GM12872 (cell line): ENCODE data around the gene ATP5ME.

Source experiments
- CTCF ChIP-seq: IDR thresholded peaks from 3 replicates; pipeline ENCODE4 v1.5.1; 2011; ENCODE audit warnings: low read depth, mild to moderate bottlenecking, low read length, moderate library complexity; ENCODE audit not compliant: insufficient read depth

Gene ATP5ME

DNA sequence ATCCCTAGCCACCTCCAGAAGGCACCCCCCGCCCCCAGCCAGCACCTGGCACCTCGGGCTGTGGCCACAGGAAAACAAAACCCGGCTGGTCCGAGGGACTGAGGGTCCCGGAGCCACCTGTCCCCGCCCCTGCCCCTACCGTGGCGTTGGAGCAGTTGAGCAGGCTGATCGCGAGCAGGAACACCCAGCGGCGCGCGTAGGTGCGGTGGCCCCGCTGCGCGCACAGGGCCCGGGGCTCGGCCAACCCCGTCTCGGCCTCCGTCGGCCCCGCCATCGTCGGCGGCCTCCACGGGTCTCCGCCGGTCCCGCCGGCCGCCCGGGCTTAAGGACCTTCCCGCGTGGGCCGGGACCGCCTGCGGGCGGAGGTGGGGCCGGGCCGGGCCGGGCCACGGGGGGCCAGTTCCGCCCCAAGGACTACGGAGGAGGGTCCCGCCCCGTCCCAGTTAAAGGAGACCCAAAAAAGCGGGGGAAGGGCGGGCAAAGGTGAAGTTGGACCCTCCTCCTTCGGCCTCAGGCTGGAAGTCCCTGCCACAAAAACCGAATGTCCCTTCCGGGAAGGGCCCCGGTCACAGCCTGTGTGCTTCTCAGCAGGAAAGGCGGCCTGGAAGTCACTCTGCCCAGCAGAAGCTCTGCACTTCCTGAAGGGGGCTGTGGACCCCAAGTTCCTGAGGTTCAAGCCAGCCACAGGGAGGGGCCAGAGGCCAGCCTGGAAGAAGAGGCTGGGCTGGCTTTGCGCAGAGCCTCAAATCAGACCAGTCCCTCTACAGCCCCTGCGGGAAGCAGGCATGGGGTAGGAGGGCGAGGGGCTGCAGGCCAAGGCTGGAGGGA, 15.0 kb upstream of the ATP5ME start, which contains the start of gene SLC49A3:
Gene SLC49A3 (minus strand): TSS at position 298 of the 828 bp plus-strand sequence. CDS start 24 bp downstream, at position 274.
- TF ChIP-seq CTCF, result no peak

GRCh38 chr4:687971-688853, 14.1 kb upstream of the ATP5ME start:
- no peak for TF ChIP-seq CTCF

DNA sequence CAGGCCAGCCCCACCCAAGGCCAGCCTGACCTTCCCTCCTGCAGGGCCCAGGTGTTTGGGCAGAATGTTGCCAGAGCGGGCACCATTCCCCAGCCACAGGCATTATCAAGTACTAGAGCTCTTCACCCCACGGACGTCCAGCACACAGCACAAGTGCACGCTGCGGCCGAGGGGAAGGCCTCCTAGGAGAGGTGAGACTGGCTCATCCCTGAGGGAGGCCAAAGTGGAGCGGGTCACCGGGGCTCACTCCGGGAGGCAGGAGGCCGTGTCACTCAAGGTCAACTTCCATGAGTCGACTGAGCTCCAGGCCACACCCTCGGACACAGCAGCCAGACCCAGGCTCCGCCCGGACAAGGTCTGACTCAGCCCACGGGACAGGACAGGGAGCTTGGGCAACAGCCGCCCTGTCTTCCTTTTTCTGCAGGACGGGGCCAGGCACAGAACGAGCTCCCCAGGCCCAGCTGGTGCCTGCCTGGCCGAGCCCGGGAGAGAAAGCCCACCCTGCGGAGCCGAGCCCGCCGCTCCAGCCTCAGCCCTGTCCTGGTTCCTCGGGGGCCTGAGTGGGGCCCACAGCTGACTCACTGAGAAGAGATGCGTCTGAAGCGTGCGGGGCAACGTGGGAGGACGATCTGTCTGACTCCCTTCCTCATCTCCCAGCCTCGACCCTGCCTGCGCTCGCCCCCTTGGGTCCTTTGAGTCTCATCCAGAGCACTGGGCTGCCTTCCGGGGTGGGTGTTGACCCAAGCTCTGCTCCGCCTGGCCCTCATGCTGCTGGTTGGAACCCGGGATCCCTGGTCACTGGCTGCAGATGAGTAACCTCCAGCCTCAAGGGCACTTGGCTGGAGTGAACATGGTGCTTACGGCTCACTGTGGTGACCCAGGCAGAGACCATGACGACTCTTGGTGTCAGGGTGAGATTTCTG, 13.2 kb upstream of the ATP5ME start:
- TF ChIP-seq CTCF, result no peak

DNA sequence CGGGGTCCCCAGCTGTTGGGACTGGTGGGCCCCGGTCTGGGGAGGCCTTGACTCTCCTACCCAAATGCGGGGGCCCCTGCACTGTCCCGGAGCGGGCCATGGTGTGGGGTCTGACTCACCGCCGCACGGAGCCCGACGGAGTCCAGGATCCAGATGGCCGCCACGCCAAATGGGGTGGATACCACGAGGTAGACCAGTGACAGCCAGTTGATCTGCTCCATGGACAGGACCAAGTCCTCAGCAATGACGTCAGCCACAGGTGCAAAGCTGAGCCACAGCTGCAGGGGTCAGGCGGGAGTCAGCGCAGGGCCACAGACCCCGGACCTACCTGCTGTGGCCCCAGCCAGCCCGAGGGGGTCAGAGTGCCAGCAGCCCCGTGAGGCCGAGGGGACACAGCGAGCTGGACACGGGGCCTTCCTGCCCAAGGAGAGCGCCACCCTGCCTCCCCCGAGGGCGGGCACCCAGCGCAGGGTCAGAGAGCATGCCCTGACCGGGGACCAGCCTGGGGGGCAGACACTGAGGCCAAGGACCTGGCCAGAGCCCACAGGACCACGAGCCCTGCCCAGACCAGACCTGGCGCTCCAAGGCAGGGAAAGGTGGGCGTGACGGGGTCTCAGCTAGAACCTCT, 12.5 kb upstream of the ATP5ME start:
- no peak for TF ChIP-seq CTCF

DNA sequence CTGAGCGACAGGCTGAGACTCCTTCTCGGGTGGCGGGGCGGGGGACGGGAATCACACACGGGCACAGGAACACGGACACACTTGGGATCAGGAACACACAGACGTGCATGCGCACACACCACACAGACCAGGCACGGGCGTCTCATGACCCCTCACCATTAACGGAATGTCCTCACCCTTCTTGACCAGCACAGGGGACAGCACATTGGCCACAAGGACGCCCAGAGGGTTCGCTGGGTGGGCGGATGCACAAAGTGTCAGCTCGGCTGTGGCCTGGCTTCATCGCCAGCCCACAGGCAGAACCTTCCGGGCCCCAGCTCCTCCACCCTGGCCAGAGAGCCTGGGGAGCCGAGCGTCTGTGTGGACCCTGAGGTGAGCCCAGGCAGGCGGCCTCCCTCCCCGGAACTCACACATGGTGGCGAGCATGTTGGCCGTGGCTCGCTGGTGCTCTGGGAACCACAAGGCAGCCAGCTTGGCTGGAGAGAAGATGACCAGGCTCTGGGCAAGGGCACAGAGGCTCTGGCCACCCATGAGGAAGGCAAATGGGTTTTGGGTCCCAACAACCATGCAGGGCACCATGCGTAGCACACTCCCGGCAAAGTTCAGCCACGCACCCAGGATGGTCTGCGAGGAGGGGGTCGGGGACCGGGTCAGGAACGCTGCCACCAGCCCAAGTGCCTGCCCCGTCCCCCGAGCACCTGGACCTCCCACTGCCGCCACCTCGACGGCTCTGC, 11.8 kb upstream of the ATP5ME start:
- TF ChIP-seq CTCF, result no peak

GRCh38 chr4:684623-685327, 10.7 kb upstream of the ATP5ME start:
- no peak for TF ChIP-seq CTCF
